Mesenteric fat pad (tissue), 1 donor: ENCODE data around the gene VEGFB. TPM values are rescaled to one million over a fixed set of nuclear protein-coding genes. Genes with fewer than 3 reads are reported as not detected.

ENCODE experiments used
- DNase-seq: peaks from one replicate; pipeline ENCODE4 v3.0.0-alpha.2; 2020; ENCODE audit warnings: low spot score
- total RNA-seq: library from RNA; stranded (reverse); fragmentation: NEBNext Ultra II Directional; extraction: Animal tissue kit (Norgen Biotek cat#: 25700); gene quantifications from one replicate; pipeline ENCODE4 v1.2.1, GENCODE V29; 2021
- donor health status: DM: yes; HTN: yes; CAD: no.

VEGFB gene
- total RNA-seq, 1 donor from 2014 or later = 426 TPM

GRCh38 chr11:64210301-64211020 lies 23.9 kb upstream of the VEGFB start:
- no peak for DNase-seq

GRCh38 chr11:64211181-64211872 lies 23.1 kb upstream of the VEGFB start:
- no peak for DNase-seq

GRCh38 chr11:64216879-64217278 lies 17.5 kb upstream of the VEGFB start:
- no peak for DNase-seq

- no peak for DNase-seq
Measured at GRCh38 chr11:64218628-64219353, 15.6 kb upstream of the VEGFB start.

- DNase-seq = no peak
Measured at GRCh38 chr11:64219354-64219684, 15.1 kb upstream of the VEGFB start.

- no peak for DNase-seq
Measured at GRCh38 chr11:64219755-64220154, 14.6 kb upstream of the VEGFB start.

- DNase-seq = no peak
Measured at GRCh38 chr11:64220271-64220670, 14.1 kb upstream of the VEGFB start.

- DNase-seq = no peak
Measured at GRCh38 chr11:64220798-64221197, 13.6 kb upstream of the VEGFB start.

GRCh38 chr11:64222651-64223000 lies 11.8 kb upstream of the VEGFB start:
- DNase-seq = no peak

- DNase-seq = no peak
Measured at GRCh38 chr11:64223001-64223651, 11.3 kb upstream of the VEGFB start.

GRCh38 chr11:64224151-64224890 lies 10.1 kb upstream of the VEGFB start:
- no peak for DNase-seq

- no peak for DNase-seq
Measured at GRCh38 chr11:64224891-64225607, 9.3 kb upstream of the VEGFB start.

GRCh38 chr11:64225608-64226506 lies 8.5 kb upstream of the VEGFB start, which contains the start of the genes NUDT22 and TRPT1:
TSS of gene NUDT22 (plus strand) at chr11:64226274. CDS start at chr11:64226653, 379 bp downstream.
TSS of gene TRPT1 (minus strand) at chr11:64226186. CDS start at chr11:64225860, 326 bp downstream.
- DNase-seq = peak; percentile 98

- no peak for DNase-seq
Measured at GRCh38 chr11:64226507-64227051, 7.8 kb upstream of the VEGFB start.

- no peak for DNase-seq
Measured at GRCh38 chr11:64227405-64227956, 6.9 kb upstream of the VEGFB start.

GRCh38 chr11:64229090-64229743 lies 5.2 kb upstream of the VEGFB start:
- DNase-seq = no peak

GRCh38 chr11:64229744-64230170 lies 4.6 kb upstream of the VEGFB start:
- DNase-seq = no peak
